ENCODE data around the gene VAC14.
A peak's percentile ranks its signal among the peaks of the same experiment; 100 is the strongest.
"Not testable (repeated sequence)": the region's sequence is repeated elsewhere in the genome, so short reads cannot be mapped to it uniquely, and the experiment has no call there.

The VAC14 gene

DNA sequence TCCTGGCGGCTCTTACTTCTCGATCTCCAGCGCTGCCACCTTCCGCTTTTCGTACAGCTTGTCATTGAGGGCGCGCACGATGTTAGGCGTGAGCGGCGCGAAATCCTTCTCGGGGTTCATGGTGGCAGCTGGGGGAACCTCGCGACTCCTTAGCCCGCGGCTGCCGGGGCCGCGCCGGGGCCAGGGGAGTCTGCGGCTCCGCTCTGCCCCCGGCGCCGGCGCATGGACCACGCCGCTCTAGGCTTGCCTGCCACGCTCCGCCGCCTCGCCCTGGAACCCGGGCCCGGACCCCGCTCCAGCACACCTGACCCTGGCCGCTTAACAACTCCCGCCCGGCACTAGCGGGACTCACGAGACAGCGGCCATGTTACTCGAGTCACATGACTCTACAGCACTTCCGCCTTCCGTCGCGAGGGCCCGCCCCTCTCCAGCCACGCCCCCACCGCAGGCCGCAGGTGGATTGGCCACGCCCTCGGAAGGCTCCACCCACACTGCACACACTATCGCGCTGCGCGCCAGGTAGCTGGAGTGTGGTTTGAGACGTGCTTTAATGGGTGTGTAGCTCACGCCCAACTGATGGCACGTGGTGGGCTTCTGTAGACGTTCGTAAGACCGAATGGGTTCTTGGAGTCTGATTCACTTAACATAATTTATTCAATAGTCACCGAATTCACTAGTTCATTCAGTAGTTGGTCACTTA is at the start of gene VAC14:
TSS of gene VAC14 (minus strand) at position 378 of the 700 bp plus-strand sequence. CDS start at position 120, 258 bp downstream.
- DNase-seq (ENCODE audit: low read depth in 2 of 2), result peak; percentile 97

DNA sequence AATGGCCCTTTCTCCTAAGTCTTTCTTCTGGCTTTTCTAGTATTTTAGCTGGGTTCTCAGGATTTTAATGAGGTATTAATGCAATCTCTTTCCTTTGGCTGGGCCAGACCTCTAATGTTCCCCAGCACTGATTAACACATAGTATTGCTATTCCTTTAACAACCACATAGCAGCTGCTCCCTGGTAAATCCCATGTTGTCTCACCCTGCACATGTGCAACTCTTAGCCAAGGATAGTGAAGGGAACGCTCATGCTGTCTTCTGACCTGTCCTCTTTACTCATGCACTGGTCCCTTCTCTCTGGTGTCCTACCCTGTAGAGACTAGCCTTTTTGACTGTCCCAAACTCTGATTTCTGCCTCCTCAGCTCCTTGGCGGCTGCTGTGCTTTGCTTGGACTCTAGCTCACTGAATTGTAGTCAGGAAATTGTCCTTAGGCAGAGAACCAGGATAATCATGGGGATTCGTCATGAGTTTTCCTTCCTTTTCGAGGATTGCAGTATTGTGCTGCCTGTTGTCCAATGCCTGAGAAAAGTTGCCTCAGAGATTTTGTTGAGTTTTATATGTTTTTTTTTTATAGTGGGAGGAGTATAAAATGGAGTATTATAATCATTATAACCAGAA is 22.6 kb upstream of the VAC14 start:
- not testable (repeated sequence) for DNase-seq (ENCODE audit: low read depth in 2 of 2)

- not testable (repeated sequence) for DNase-seq (ENCODE audit: low read depth in 2 of 2)
These were observed 21.8 kb upstream of the VAC14 start for GRCh38 chr16:70822734-70823133.

DNA sequence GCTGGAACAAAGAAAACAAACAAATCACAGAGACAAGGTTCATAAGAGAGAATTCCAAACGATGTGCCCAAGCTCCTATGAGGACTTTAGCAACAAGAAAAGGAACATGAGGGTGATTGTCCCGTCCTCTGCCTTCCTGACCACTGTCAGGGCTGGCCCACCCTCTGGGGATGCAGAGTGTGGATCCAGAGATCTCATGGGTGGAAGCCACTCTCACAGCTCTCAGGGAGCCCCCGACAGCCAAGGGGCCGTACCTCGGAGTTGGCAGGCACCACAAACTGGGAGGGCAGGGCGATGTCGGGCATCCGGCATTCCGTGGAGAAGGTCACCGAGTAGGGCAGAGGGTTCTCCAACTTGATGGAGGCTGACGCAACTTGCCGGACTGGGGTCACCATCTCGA is 17.1 kb upstream of the VAC14 start:
- DNase-seq (ENCODE audit: low read depth in 2 of 2), result not testable (repeated sequence)

DNA sequence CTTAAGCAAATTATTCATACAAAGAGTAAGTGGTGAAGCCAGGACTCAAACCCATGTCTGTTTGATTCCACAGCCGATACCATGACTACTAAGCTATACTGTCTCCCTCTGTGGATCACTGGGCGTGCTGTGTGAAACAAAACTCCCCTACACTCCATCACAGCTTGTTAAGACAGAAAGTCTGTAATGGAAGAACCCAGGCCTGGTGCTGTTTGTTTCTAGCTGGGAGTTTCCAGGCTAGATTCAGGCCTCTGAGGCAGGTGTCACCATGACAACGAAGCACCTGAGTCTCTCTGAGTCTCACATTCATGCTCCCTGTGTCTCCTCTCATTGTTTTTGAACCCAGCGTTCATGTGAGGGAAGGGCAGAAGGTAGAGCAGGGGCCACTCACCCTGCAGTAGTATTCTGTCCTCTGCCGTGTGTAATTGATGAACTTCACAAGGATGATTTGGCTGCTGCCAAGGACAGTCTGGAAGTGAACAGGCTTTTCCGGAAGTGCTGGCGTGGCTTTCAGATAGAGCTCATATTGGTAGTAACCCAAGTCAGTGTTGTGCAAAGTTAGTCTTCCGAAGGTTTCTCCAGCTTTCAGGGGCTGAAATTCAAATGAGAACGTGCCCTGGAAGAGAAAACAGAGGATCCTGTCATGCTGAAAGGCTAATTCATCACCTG is 8.6 kb upstream of the VAC14 start:
- no peak for DNase-seq (ENCODE audit: low read depth in 2 of 2)

DNA sequence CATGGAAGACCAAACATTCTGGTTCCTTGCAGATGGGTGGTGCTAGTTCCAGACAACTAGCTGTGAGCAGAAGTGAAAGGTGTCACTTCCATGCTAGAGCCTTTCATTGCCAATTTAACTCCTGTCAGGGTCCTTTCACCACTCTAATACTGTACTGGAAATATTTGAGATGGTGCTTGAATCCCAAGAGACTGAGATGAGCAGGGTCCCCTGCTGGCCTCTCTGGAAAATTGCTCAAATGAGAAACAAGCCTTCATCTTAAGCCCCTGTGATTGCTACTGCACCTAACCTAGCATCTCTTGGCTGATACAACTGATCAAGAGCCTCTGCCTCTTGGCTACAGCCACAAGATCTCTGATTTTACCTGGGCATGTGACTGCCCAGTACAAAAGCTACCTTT is 7.4 kb upstream of the VAC14 start:
- no peak for DNase-seq (ENCODE audit: low read depth in 2 of 2)

GRCh38 chr16:70805787-70806186 is 4.8 kb upstream of the VAC14 start:
- DNase-seq (ENCODE audit: low read depth in 2 of 2), result no peak

GRCh38 chr16:70805380-70805779 is 4.4 kb upstream of the VAC14 start:
- DNase-seq (ENCODE audit: low read depth in 2 of 2), result no peak

- DNase-seq (ENCODE audit: low read depth in 2 of 2), result no peak
These were observed 3.8 kb upstream of the VAC14 start for GRCh38 chr16:70804734-70805169.

GRCh38 chr16:70804153-70804733 is 3.3 kb upstream of the VAC14 start:
- DNase-seq (ENCODE audit: low read depth in 2 of 2), result no peak

DNA sequence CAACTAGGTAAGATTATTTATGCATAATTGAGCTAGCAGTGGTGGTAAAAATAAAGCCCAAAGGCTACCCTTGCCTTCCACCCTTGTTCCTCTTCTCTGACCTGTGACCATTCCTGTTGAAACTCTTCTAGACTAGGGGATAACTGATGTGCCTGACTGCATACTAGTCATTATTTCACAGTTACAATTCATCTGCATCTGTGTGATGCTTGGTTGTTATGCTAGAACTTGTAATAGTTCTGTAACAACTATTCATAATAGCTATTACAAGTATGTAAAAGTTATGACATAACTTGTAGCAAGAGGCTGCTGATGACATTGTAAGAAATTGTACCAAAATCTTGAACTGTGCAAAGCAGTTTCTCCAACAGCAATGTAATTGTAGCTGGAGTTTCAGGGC is 2.4 kb upstream of the VAC14 start:
- DNase-seq (ENCODE audit: low read depth in 2 of 2), result no peak

DNA sequence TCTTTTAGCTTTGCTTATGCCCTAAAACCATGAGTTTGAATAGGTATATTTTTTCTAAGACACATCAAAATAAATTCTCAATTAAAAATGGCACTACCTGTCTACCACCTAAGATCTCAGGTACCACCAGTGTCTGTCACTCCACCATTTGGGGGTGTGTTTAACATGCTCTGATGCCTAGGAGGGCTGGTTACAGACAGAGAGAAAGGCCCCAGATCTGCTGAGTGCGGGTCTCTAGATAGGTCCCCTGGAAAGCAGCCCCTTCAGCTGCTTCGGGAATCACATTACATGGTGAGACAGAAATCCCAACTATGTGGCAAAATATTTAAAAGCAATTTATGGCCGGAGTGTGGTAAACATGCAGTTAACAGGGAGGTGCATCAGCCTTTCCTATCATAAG is 653 bp upstream of the VAC14 start:
- no peak for DNase-seq (ENCODE audit: low read depth in 2 of 2)

DNA sequence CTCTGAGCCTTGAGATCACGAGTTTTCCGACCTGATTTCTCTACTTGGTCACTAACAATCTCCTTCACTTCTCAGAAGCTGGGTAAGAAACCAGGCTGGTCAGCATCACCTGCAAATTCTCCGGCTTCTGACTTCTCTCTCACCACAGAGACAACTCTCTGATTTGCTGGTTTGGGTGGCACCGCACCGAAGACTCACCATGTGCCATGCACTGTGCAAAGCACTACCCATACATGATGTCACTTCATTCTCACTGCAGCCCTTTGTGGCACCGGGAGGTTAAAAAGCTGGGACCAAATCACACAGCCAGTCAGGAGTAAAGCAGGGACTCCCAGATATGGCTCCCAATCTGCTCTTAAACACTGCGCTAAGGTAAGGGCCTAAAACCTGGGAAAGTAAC is 647 bp downstream of the VAC14 start:
- no peak for DNase-seq (ENCODE audit: low read depth in 2 of 2)

- DNase-seq (ENCODE audit: low read depth in 2 of 2), result no peak
These were observed 4.7 kb downstream of the VAC14 start for GRCh38 chr16:70796301-70796700.

DNA sequence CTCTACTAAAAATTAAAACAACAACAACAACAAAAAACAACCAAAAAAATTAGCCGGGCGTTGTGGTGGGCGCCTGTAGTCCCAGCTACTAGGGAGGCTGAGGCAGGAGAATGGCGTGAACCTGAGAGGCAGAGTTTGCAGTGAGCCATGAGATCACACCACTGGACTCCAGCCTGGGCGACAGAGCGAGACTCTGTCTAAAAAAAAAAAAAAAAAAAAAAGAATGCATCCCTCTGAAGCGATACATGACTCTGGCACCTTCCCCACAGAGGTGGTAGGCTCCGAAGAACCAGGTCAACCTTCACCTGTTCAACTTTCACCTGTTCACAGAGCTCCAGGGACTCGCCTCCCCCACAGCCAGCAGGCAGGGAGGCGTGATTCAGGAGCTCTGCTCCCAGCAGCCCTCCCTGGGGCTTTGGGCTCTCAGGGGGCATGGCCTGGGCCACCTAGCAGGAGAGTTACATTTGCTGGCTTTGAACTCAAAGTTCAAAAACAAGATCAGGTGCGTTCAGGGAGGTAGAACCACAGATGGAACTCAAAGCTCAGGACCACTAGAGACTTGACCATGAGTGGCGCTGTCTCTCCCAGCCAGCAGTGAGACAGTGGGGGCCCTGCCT is 5.6 kb downstream of the VAC14 start:
- DNase-seq (ENCODE audit: low read depth in 2 of 2), result no peak

- no peak for DNase-seq (ENCODE audit: low read depth in 2 of 2)
These were observed 7.0 kb downstream of the VAC14 start for GRCh38 chr16:70793851-70794502.

DNA sequence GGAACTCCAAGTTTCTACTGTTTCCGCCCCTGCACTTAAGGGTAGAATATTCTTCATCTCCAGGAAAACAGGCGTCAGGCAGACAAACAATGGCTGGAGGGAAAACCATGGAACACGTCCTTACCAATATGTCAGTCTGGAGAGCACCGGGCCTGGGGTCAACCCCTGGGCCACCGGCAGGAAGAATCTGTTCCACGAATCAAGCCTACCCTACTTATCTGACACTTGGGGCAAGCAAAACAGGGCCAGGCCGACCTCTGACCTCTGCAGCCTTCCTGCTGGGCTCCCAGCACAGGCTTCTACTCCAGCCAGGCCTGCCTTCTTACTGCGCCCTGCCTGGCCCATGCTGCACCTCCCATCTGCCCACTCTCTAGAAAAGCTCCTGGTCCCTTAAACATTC is 10.1 kb downstream of the VAC14 start:
- DNase-seq (ENCODE audit: low read depth in 2 of 2), result no peak

GRCh38 chr16:70789595-70790447 is 11.1 kb downstream of the VAC14 start:
- DNase-seq (ENCODE audit: low read depth in 2 of 2), result no peak

DNA sequence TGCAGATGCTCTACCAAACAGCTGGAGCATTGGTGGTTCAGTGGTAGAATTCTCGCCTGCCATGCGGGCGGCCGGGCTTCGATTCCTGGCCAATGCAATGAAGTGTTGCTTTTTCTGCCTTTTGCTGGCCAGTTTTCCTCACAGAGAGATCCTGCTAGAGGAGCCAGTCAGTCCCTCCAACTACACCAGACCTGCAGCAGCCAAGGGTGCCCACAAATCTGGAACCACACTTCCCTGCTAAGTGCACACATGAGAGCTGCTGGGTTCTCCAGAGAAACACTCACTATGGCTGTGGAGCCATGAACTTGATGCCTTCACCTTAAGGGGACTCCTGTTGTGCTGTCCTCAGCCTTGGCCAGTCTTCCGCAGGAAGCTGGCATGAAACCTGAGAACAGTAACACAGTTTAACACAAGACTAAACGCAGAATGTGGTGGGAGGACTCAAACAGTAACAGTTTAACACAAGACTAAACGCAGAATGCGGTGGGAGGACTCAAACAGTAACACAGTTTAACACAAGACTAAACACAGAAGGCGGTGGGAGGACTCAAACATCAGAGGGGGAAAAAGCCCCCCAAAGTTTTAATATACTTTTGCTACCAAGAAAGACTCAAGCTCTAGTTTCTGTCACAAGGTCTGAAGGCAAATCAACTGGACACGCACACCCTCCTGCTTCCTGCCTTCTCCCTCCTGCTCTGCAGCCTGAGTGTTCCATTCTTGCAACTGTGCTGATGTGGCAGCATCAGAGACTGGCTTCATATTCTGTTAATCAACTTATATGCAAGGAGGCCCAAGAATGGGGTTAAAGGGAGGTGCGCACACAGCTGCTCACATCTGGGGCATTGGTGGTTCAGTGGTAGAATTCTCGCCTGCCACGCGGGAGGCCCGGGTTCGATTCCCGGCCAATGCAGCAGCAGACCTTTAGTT is 12.0 kb downstream of the VAC14 start:
- no peak for DNase-seq (ENCODE audit: low read depth in 2 of 2)

Measured in activated CD4-positive, alpha-beta T cell treated with anti-CD3 and anti-CD28 coated beads for 24 hours (primary cell).